GM23338 (cell line): ENCODE data around the gene MAP6D1.

Experiments
- CTCF ChIP-seq, 2 experiments: fragments of 200-600 bp in 1 of 2; sonication (generic) in 1 of 2; conservative IDR thresholded peaks; 2 replicates each; pipeline versions ENCODE4 v1.5.1 to v1.6.1; 2016 to 2017; ENCODE audit warnings: antibody characterized with exemption in 2 of 2, low read depth in 2 of 2, mild to moderate bottlenecking in 2 of 2, moderate library complexity in 1 of 2
- EZH2phosphoT487 ChIP-seq: fragments of 200-600 bp; sonication (generic); IDR thresholded peaks from one replicate; pipeline ENCODE4 v1.8.1; 2018; ENCODE audit warnings: antibody characterized with exemption; ENCODE audit not compliant: unreplicated experiment
- NANOG ChIP-seq: IDR thresholded peaks from 2 replicates; pipeline ENCODE4 v1.6.1; 2016; ENCODE audit warnings: antibody characterized with exemption, borderline replicate concordance
- POLR2AphosphoS5 ChIP-seq: IDR thresholded peaks from 2 replicates; pipeline ENCODE4 v1.6.1; 2016; ENCODE audit warnings: antibody characterized with exemption, low read depth
- REST ChIP-seq: IDR thresholded peaks from one replicate; pipeline ENCODE4 v1.6.1; 2018; ENCODE audit warnings: antibody characterized with exemption; ENCODE audit not compliant: unreplicated experiment
- STAT1 ChIP-seq: IDR thresholded peaks from one replicate; pipeline ENCODE4 v1.6.1; 2016; ENCODE audit warnings: antibody characterized with exemption; ENCODE audit not compliant: unreplicated experiment
- ZNF331 ChIP-seq: fragments of 250-450 bp; sonication (Bioruptor Pico); IDR thresholded peaks from 2 replicates; pipeline ENCODE4 v1.5.0; 2020; ENCODE audit warnings: low read depth, mild to moderate bottlenecking, moderate library complexity

- TF ChIP-seq CTCF (conservative IDR thresholded peaks at IDR 0.05; ENCODE audit: low read depth in 2 of 2) (no peak), POLR2AphosphoS5 (no peak), NANOG (no peak), REST (no peak), EZH2phosphoT487 (no peak), STAT1 (no peak), ZNF331 (no peak)
These were observed 17.5 kb downstream of the MAP6D1 start for GRCh38 chr3:183807881-183808280.
